HG02840 (cell line): ENCODE results near the gene SGCD.

Experiments used
- ATAC-seq: cut with Tn5 transposase; IDR thresholded peaks from one replicate; pipeline ENCODE4 v1.9.1; 2021; ENCODE audit warnings: mild to moderate bottlenecking, moderate library complexity, moderate number of reproducible peaks; ENCODE audit not compliant: unreplicated experiment, low FRiP score

SGCD gene

DNA sequence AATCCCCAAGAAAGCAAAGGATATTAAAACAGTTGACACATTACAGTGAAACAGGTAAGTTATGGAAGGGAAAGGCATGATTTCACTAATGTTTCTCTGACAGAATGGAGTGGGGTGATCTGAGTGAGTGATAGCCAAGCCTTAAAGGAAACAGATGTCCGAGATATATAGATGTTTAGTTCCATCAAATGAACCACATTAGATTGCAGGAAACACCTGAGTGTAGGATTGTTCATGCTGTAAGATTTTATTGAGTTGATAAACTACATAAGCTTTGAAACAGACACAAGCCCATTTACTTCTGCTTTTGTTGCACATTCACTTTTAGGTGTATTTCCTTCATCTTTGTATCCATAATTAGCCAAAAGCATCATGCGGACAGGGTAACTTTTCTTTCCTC is 356.0 kb downstream of the SGCD start:
- ATAC-seq: no peak

DNA sequence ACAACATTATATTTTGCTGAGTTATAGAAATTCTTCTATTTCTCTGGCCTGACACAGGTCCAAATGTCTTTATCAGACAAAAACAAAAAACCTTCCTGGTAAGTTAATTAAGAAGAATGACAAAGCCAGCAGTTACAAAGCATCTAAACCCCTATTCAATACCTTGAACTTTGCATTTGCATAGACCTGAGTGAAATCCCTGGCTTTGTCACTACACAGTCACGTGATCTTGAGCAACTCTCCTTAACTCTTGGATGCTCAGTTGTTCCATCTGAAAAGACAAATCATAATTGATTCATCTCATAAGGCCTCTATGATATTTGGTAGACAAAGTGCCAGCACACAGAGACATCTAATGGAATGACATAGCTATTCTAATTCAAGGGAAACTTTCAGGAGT is 356.5 kb downstream of the SGCD start:
- no peak for ATAC-seq

DNA sequence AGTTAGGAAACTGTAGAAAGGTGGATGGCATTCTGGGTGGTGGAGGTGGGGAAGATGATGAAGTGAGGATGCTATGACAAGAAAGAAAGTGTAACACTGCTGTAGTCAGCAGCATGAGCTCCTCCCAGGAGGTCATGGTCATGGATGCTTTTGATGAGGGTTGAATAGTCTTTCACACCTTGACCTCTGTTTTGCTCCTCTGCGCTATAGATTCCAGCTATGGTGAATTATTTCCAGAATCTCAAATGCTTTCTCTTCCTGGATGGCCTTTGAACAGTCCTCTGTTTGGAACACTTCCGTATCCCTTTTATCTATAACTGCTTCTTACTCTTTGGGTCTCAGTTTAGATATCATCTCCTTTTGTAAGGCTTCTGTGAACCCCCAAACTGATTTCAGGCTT is 357.3 kb downstream of the SGCD start:
- ATAC-seq: no peak

DNA sequence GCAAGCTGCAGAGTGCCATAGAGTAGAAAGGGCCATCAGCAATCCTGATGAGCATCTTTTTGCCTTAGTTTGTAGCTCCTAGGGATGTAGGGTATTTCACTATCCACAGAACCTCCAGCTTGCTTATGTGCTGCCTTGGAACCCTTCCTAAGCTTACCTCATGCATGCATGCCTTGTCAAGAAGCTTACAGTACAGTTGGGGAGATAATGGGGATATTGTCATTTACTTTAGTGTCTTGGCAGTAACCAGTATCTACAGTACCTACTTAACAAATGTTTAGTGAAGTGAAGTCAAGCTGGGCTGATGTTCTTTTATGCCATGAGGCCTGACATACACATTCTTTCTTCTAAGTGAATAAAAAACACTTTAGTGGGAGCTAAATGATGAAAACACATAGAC is 358.5 kb downstream of the SGCD start:
- ATAC-seq: no peak

DNA sequence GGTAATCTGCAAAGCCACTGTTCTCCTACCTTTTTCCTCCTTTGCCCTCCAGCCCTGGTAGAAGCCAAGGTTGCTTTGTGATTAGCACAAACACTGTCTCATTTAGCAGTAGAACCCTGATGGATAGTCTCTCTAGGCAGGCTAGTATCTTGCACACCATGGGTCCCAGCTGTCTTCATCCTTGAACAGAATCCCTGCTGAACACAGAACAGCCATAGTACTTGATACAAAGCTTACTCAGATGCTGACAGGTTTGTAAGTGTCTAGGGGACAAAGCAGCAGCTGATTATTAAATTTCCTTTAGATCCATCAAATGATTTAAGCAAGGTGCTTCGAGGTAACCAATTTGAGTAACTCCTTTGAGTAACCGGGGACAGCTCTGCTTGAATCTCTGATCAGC is 359.4 kb downstream of the SGCD start:
- no peak for ATAC-seq

DNA sequence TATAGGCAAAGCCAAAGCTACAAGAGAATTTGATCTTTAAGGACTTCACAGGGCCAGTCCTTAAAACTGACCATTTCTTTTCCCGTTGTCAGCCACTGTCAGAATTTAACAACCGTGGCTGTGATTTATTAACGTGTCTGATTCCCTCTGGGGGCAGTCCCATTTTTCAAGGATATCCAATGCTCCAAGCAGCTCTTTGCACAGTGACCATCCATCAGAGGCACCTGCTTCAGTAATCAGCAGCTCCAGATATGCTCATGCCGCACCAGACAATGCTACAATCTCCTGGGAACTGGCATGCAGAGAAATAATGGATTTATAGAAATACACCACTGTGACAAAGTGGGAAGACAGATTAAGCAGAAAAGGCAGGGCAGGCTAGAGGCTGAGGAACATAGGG is 359.8 kb downstream of the SGCD start:
- ATAC-seq: no peak

DNA sequence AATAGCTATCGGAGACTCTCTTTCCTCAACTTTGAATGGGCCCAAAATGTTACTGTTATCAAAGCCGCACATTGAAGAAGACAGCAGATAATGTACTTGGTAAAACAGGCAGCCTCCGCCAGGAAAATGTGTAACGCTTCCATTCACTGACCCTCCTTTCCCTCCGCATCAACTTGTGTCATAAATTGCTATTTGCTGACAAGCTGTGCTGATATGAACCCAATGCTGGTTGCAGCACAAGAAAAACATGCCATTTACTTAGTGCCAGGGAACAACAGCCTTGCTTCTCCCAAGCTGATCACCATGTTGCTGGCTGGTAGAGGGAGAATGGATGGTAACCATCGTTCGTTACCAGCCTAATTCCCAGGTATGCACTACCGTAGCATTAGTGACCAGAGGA is 360.6 kb downstream of the SGCD start:
- ATAC-seq: no peak

DNA sequence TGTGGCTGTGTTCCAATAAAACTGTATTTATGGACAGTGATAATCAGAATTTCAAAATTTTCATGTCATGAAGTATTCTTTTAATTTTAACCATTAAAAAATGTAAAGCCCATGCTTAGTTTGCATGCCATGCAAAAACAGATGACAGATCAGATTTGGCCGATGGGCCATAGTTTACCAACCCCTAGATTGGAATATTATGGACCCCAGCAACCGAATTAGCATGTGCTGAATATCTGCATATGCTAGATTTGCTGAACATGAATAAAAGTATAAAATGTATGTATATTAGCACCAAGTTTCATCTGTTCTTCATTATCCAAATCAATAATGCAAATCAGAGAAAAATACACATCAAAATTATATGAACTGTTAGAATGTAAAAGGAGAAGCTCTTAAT is 364.6 kb downstream of the SGCD start:
- no peak for ATAC-seq

DNA sequence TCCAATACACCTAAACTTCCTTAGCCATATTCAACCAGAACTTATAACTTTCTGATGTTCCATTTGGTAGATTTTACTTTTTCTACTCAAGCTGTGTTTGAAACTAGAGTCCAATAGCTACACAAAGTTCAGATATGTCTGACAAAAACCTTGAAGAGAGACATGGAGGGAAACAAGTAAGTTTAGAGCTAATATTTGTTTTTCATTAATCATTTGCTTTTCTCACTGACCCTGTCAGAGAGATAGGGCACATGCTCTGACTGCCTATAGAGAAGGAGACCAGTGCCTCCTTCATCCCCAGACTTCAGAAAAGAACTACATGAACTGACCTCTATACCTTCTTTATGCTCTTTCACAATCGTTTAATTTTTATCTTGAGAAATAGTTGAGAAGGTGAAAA is 366.1 kb downstream of the SGCD start:
- no peak for ATAC-seq

DNA sequence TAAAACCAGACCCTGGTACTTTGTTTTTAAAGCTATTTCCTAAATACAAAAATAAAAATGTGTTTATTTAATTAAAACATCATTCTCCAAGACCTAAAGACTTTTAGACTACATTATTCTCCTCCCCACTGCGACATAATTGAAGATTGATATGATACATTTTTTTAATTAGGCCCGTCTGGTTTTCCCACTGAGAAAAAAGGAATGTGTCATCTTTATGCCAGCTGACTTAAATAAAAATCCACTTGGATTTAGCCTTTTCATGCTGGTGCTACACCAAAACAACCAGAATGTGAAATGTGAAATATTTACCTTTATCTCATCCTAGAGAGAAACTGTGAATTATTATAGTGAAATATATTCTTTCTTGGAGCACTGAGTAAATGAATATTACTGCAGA is 367.6 kb downstream of the SGCD start:
- ATAC-seq: no peak

DNA sequence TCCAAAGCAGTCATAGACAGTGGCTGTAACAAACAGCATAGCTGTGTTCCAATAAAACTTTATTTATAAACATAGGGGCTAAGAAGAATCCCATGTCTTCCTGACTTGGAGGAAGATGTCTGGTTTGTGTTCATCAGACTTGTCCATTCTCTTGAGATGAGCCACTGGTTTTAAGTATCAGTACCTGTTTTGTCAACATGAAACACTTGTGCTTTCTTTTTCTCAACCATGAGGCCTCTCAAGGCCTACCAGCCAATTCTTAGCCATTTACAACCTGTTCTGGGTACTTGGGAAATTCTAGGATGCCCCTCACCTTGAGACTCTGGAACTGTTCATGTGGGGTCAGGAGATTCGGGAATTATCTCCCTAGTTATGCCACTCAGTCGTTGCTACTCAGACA is 368.8 kb downstream of the SGCD start:
- no peak for ATAC-seq

DNA sequence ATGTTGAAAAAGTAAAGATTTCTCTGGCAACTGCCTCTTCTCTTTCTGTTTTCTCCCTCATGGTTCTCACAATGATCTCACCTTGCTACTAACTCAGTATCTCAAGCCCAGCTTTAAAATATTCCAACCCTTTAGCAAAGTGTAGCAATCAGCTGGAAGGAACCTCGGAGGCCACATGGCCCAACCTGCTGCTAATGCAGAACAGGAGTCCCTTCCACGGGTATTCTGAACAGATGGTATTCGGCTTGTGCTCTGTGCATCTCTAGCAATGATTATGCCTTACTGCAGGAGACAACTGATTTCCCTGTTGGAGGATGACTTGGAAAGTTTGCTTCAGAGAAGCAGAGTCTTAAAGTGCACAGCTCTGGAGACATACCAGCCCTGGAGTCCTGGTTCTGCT is 371.4 kb downstream of the SGCD start:
- no peak for ATAC-seq

DNA sequence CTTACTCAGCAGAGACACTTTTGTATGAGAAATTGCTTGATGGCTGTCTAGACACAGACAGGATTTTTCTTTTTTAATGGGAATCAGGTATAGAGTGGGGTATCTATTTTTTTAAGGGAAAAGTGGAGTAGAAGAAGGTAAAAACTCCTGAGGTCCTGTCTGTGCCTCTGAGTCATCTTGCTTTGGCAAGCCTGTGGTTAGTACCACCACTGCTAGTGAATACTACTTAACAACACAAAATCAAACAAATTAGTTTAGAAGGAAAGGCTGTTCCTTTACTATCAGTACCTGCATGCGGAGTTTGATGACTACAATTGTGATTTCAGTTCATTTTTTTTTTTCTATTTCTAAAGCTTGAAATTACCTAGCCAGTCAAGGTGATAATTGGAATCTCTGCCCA is 372.2 kb downstream of the SGCD start:
- ATAC-seq: no peak

DNA sequence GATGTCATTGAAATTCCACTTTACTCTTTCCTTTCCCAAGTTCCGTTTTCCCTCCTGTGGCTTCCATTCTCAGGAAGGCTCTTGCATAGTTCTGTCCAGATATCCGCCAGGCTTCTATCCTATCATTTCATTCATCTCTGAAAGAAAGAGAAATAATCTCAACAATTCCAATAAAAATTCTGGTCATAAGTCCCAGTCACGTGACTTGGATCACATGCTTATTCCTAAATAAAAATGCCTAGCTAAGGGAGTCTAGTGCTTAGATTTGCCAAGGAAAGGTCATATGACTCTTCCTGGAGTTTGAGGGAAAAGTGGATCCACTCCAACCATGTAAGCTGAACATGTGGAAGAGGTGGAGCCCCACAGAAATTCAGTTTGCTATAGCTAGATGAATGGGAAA is 377.2 kb downstream of the SGCD start:
- ATAC-seq: no peak

DNA sequence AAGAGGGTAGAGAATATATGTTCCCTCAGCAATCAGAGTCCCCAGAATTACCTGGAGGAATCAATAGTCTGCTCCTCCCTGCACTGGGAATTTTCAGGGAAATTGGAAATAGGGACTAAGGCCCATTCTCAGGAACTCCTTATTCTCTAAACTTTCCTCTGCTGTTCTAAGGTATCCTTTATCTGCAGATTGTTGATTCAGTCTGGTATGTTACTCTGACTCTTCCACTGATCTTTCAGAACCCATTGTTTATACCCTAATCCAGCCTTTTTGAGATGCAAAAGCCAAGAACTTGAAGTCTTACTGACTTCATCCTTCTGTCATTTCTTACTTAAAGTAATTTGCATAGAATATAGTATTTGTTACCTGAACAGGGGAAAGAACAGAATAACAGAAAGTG is 379.7 kb downstream of the SGCD start:
- ATAC-seq: no peak

DNA sequence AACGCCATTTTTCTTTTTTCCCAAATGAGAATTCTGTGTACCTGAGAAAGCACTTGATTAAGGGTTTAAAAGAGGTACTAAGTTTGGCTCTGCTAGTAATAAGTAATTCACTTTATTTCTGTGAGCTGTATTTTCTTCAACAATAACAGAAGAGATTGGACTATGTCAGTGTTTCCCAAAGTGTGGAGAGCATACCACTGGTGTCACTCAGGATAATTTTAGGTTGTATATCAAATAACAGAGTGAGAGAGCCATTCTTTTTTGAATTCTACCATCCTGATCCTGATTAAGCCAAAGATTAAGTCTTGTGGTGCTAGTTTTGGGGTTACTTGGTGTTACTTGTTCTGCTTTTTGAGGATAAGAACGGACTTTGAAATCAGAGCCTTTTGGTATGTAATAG is 380.8 kb downstream of the SGCD start:
- no peak for ATAC-seq

DNA sequence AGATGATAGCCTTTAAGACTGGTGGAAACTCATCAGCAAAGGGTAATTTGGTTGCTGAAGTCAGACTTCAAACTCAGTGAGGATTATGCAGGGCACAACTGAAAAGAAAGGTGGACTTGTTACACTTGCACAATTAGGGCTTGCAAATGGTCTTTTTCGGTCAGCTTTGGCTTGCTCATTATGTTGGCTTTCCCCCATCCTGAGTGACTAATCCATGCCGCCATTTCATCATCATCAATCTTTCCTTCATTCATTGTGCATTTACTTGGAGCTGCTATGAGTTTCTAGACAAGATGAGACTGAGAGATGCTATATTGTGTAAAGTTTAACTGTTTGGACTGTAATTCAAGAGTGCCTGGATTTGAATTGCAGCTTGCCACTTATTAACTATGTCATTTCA is 388.3 kb downstream of the SGCD start:
- ATAC-seq: no peak

DNA sequence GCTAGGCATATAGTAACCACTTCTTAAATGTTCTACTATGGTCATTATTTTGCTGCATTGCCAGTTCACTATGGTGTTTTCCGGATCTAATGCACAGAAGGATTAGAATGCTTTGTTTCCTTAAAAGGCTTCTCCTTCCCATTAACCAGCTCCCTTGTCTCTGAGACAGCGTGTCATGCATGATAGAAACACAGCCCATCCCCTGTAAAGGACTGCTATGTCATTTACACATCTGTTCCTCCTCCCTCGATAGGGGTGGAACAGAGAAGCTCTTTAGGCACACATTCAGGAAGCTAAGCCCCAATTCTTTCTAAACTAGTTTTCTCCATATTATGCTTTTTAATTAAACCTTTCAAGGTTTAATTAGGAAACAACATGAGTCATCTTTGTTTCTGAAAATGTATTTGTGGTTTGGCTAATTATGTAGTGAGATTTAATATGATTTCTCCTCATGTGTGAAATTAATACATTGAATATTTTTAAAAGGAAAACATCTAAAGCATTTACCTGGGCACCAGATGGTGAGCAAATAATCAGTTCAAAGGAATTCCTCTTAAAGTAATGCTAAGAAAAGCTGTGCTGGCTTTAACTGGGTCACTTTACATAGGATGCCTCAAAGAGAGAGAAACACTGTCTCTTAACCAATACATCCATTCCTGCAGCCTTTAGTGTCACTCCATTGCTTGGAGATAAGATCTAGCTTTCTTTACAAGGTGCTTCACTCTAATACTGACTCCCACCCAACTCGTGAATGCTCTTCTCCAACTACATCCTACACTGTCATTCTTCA is 389.8 kb downstream of the SGCD start:
- ATAC-seq: no peak

DNA sequence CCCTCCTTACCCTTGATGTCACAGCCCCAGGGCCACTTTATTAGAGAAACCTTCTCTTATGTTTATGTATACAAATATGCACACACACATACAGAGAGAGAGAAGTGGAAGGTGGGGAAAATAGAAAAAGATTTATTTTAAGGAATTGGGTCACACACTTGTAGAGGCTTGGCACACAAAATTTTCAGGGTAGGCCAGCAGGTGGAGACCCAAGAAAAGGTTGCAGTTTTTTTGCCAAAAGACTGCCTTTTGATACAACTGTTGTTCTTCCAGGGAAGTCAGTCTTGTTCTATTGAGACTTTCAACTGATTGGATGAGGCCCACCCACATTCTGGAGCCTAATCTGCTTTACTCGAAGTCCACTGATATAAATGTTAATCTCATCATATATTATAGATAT is 392.0 kb downstream of the SGCD start:
- ATAC-seq: no peak

DNA sequence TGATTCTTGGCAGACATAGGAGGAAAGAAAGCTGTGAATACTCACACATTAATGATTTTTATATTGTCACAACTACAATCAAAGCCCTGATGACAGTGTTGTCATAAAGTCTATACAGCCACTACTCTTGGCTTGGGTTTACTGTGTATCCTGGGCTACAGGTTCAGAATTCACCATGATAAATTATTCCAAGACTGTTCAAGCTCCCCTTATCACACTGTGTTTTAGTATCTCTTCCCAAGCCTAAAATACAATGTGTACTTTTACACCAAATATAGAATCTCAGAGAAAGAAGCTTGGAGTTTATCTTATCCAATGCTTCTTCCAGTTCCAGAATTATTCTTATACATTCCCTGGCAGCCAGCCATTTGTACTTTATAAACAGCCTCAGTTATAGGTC is 395.4 kb downstream of the SGCD start:
- no peak for ATAC-seq

DNA sequence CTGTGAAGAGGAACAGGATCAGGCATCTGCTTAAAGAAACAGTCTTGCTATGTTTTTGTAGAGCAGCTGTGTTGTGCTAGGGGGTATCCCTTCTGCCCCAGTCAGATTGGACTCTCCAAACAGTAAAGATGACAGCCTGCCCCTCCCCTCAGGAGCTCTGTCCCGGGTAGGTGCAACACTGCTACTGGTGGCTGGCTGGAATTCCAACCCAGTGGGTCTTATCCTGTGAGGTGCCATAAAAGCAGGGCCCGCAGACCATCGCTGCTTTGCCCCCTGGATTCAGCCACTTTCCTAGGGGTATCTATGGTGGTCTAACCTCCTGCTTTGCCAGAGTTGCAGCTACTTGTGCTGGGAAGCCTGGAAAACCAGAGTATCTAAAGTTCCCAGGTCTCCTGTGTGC is 408.5 kb downstream of the SGCD start:
- ATAC-seq: no peak

DNA sequence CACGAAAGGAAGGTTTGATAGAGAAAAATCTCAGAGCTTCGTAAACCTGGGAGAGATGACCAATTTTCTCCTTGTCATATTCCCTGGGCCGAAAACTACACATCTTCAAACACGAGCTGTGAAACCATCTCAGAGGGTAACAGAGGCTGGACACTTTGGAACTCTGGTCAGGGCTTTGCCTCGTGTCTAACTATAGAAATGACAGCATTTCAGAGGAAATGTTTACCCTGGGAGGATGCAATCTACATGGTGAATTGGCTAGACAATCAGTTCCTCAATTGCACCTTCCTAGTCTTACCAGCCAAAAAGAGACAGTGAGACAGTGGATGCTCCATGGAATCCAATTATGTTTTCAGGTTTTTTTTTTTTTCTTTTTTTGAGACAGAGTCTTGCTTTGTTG is 414.6 kb downstream of the SGCD start:
- ATAC-seq: no peak

DNA sequence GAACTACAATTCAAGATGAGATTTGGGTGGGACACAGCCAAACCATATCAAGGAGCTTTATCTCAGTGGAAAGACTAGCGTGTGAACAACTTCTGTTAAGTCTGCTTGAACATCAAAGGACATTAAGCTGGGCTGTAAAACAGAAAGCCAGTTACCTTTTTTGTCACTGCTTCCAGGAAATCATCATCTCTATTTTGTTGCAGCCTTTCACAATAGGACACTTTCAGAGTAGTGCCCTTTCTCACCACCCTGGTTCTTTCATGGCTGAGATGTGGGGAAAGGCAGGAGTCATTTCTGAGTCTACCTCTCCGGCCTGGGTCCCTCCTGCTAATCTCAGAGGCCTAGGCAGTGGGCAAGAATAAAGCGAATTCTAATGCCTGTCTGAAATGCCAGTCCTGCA is 426.9 kb downstream of the SGCD start:
- no peak for ATAC-seq
